MCF 10A (cell line): ENCODE measurements around the gene CHST9. TPM values are rescaled to one million over a fixed set of nuclear protein-coding genes. Genes with fewer than 3 reads are reported as not detected.

ENCODE experiments used
- BruUV-seq: library from RNA; stranded (reverse); fragments of 400-500 nt; replicated peaks from 2 replicates; lab custom pipeline; 2021; lab: Mats Ljungman, UMichigan
- CTCF ChIA-PET: fragments of 300-600 bp; sonication (Branson Sonifier 250); formaldehyde crosslinking; extraction: SDS; loops from one replicate; lab custom pipeline; 2021; ENCODE audit warnings: antibody characterized with exemption, inconsistent platforms; lab: Yijun Ruan, JAX
- POLR2A ChIA-PET: fragments of 300-600, 350-650 bp; sonication (Branson Sonifier 250); formaldehyde crosslinking; extraction: SDS; loops from one replicate; lab custom pipeline; 2020; ENCODE audit warnings: antibody characterized with exemption, inconsistent platforms; lab: Yijun Ruan, JAX
- DNase-seq: peaks from one replicate; pipeline ENCODE4 v3.0.0-alpha.2; 2018; ENCODE audit not compliant: unreplicated experiment
- H3K27ac Mint-ChIP-seq: one replicate; pipeline ENCODE4 v1.8.0; 2022; ENCODE audit warnings: mild to moderate bottlenecking, low read depth, mixed read lengths; ENCODE audit not compliant: unreplicated experiment
- H3K27me3 Mint-ChIP-seq: one replicate; pipeline ENCODE4 v1.8.0; 2022; ENCODE audit warnings: mixed read lengths; ENCODE audit not compliant: insufficient read depth, unreplicated experiment
- H3K36me3 Mint-ChIP-seq: one replicate; pipeline ENCODE4 v1.8.0; 2022; ENCODE audit warnings: mild to moderate bottlenecking, moderate library complexity, mixed read lengths; ENCODE audit not compliant: insufficient read depth, unreplicated experiment
- H3K4me1 Mint-ChIP-seq: one replicate; pipeline ENCODE4 v1.8.0; 2022; ENCODE audit warnings: mixed read lengths; ENCODE audit not compliant: insufficient read depth, unreplicated experiment
- H3K4me3 Mint-ChIP-seq: one replicate; pipeline ENCODE4 v1.8.0; 2022; ENCODE audit warnings: mild to moderate bottlenecking, moderate library complexity, mixed read lengths; ENCODE audit not compliant: unreplicated experiment
- H3K9me3 Mint-ChIP-seq: one replicate; pipeline ENCODE4 v1.8.0; 2022; ENCODE audit warnings: mixed read lengths; ENCODE audit not compliant: unreplicated experiment
- CTCF ChIP-seq: fragments of 200-600 bp; IDR thresholded peaks from one replicate; pipeline ENCODE4 v1.8.0; 2022; ENCODE audit warnings: antibody characterized with exemption, mild to moderate bottlenecking; ENCODE audit not compliant: unreplicated experiment
- intact Hi-C: fragments of 100-400 bp; cut with micrococcal nuclease; formaldehyde crosslinking; loops from 2 replicates; pipeline ENCODE4 v1.14.1; 2022
- total RNA-seq: library from RNA; stranded (reverse); gene quantifications from 2 replicates; pipeline ENCODE4 v1.2.3, GENCODE V29; 2022

CHST9 gene
- total RNA-seq, 1 experiment from 2014 or later = not detected

- no peak for DNase-seq
- POLR2A ChIA-PET = no interaction called here
These were observed 282.8 kb downstream of the CHST9 start for GRCh38 chr18:26902291-26902690.

GRCh38 chr18:26901020-26901419 is 284.1 kb downstream of the CHST9 start:
- no peaks in the 10 kb centered on the region for H3K36me3 Mint-ChIP-seq
- no peaks in the 10 kb centered on the region for H3K27me3 Mint-ChIP-seq
- no TSS peak for BruUV-seq
- intact Hi-C loops = no loop called here
- POLR2A ChIA-PET = no interaction called here
- H3K27ac Mint-ChIP-seq = no peak overlapping the region
- TF ChIP-seq CTCF = no peak
- H3K9me3 Mint-ChIP-seq = peaks cover 6% of the 10 kb centered on the region
- DNase-seq = no peak
- no peak overlapping the region for H3K4me3 Mint-ChIP-seq
- H3K4me1 Mint-ChIP-seq = no peaks in the 10 kb centered on the region
- CTCF ChIA-PET = no interaction called here

More at GRCh38 chr18:26902291-26902690, 282.8 kb downstream of the CHST9 start:
- CTCF ChIA-PET = no interaction called here
- H3K4me3 Mint-ChIP-seq = no peak overlapping the region
- intact Hi-C loops = no loop called here
- H3K4me1 Mint-ChIP-seq = no peaks in the 10 kb centered on the region
- BruUV-seq = no TSS peak
- TF ChIP-seq CTCF = no peak
- H3K9me3 Mint-ChIP-seq = peaks cover 10% of the 10 kb centered on the region
- peaks cover 11% of the 10 kb centered on the region for H3K27me3 Mint-ChIP-seq
- H3K27ac Mint-ChIP-seq = no peak overlapping the region
- H3K36me3 Mint-ChIP-seq = no peaks in the 10 kb centered on the region

- Mint-ChIP-seq H3K27ac (no peak overlapping the region), H3K27me3 (no peaks in the 10 kb centered on the region), H3K9me3 (no peaks in the 10 kb centered on the region), H3K36me3 (no peaks in the 10 kb centered on the region), H3K4me1 (no peaks in the 10 kb centered on the region), H3K4me3 (no peak overlapping the region)
- no TSS peak for BruUV-seq
- no peak for DNase-seq
- ChIA-PET CTCF (no interaction called here), POLR2A (no interaction called here)
- TF ChIP-seq CTCF = no peak
- intact Hi-C loops = no loop called here
These were observed 290.7 kb downstream of the CHST9 start for GRCh38 chr18:26894426-26894825.

GRCh38 chr18:26893996-26894395 is 291.1 kb downstream of the CHST9 start:
- ChIA-PET POLR2A (no interaction called here), CTCF (interaction anchor here (0.6 kb wide), 1 partner anchor 632 kb away, joined by 6 read pairs; no protein-coding TSS in a partner anchor)
- Mint-ChIP-seq H3K4me1 (no peaks in the 10 kb centered on the region), H3K36me3 (no peaks in the 10 kb centered on the region), H3K27me3 (no peaks in the 10 kb centered on the region), H3K9me3 (no peaks in the 10 kb centered on the region), H3K27ac (no peak overlapping the region), H3K4me3 (no peak overlapping the region)
- intact Hi-C loops = no loop called here
- no TSS peak for BruUV-seq
- DNase-seq = no peak
- no peak for TF ChIP-seq CTCF
